HepG2 (cell line): Measurements from ENCODE around the gene CAMSAP1. TPM values are rescaled to one million over a fixed set of nuclear protein-coding genes. Genes with fewer than 3 reads are reported as not detected.
"Not testable (repeated sequence)": the region's sequence is repeated elsewhere in the genome, so short reads cannot be mapped to it uniquely, and the experiment has no call there.

ENCODE experiments used
- ATAC-seq: fragments of 200-7000 bp; cut with Tn5 transposase; 3 replicates; pipeline ENCODE4 v1.9.1; 2020; ENCODE audit warnings: mild to moderate bottlenecking, moderate library complexity
- BruUV-seq: library from RNA; stranded (reverse); fragments of 400-500 nt; replicated peaks from 2 replicates; lab custom pipeline; 2021; lab: Mats Ljungman, UMichigan
- CTCF ChIA-PET: fragments of 300-600 bp; formaldehyde crosslinking; extraction: SDS; loops from one replicate; lab custom pipeline; 2021; ENCODE audit warnings: low total read pairs, inconsistent platforms, low intra/inter-chr PET ratio; lab: Yijun Ruan, JAX
- POLR2A ChIA-PET: fragments of 350-600 bp; sonication (Branson Sonifier 250); formaldehyde crosslinking; loops from one replicate; lab custom pipeline; 2020; ENCODE audit warnings: antibody characterized with exemption, inconsistent platforms; lab: Yijun Ruan, JAX
- DNase-seq: peaks from one replicate; pipeline ENCODE4 v3.0.0-alpha.2; 2015; ENCODE audit warnings: low spot score
- FAIRE-seq: peaks from 3 replicates; lab custom pipeline; 2011; peaks lifted over from hg19 to GRCh38; lab: Jason Lieb, UNC
- H2AFZ ChIP-seq: one replicate; pipeline ENCODE4 v1.6.1; 2011; ENCODE audit warnings: low read length, inconsistent platforms
- H3K27ac ChIP-seq: fragments of 300-600 bp; 3 replicates; pipeline ENCODE4 v1.8.0; 2011; ENCODE audit warnings: mixed run types, mild to moderate bottlenecking, mixed read lengths, low read length, inconsistent platforms; ENCODE audit not compliant: insufficient read depth; ENCODE audit errors: extremely low read length
- H3K27me3 ChIP-seq, 2 experiments: fragments of 200-600 bp in 1 of 2; 2 replicates in 1 of 2; 3 replicates in 1 of 2; pipeline versions ENCODE4 v1.6.0 to v1.8.0; 2011; ENCODE audit warnings: low read length in 2 of 2, mild to moderate bottlenecking in 2 of 2, moderate library complexity in 2 of 2, inconsistent platforms in 1 of 2; ENCODE audit not compliant: insufficient read depth in 2 of 2, control insufficient read depth in 1 of 2
- H3K36me3 ChIP-seq, 2 experiments: fragments of 200-600 bp in 1 of 2; replicated peaks in 1 of 2; 2 replicates in 1 of 2; 3 replicates in 1 of 2; pipeline versions ENCODE4 v1.5.1 to v1.8.0; 2011; ENCODE audit warnings: low read length in 2 of 2, inconsistent platforms in 1 of 2; ENCODE audit not compliant: insufficient read depth in 2 of 2, control insufficient read depth in 1 of 2
- H3K4me1 ChIP-seq: 2 replicates; pipeline ENCODE4 v1.5.1; 2012; ENCODE audit warnings: low read length, inconsistent platforms; ENCODE audit not compliant: insufficient read depth
- H3K4me2 ChIP-seq: 2 replicates; pipeline ENCODE4 v1.6.0; 2011; ENCODE audit warnings: low read depth, low read length, inconsistent platforms
- H3K4me3 ChIP-seq, 3 experiments: fragments of 200-600 bp in 1 of 3; sonication (generic), shearing (Covaris generic) in 1 of 3; replicated peaks in 1 of 3; 2 replicates each; pipeline ENCODE4 v1.5.1; 2011 to 2016; ENCODE audit warnings: low read length in 3 of 3, inconsistent platforms in 2 of 3, low read depth in 2 of 3, mild to moderate bottlenecking in 2 of 3, control low read depth in 1 of 3, mixed read lengths in 1 of 3; ENCODE audit not compliant: insufficient read depth in 1 of 3
- H3K79me2 ChIP-seq: one replicate; pipeline ENCODE4 v1.6.1; 2011; ENCODE audit warnings: low read length, inconsistent platforms; ENCODE audit not compliant: insufficient read depth
- H3K9ac ChIP-seq: 2 replicates; pipeline ENCODE4 v1.6.0; 2011; ENCODE audit warnings: mild to moderate bottlenecking, low read depth, low read length, inconsistent platforms; ENCODE audit not compliant: insufficient read depth
- H3K9me3 ChIP-seq: 2 replicates; pipeline ENCODE4 v1.5.1; 2012; ENCODE audit warnings: mild to moderate bottlenecking, low read length
- H4K20me1 ChIP-seq: 2 replicates; pipeline ENCODE4 v1.6.0; 2011; ENCODE audit warnings: inconsistent platforms, mild to moderate bottlenecking, low read length, moderate library complexity; ENCODE audit not compliant: insufficient read depth
- DNMT1 ChIP-seq: sonication (generic); formaldehyde crosslinking; IDR thresholded peaks from 2 replicates; pipeline ENCODE4 v1.5.1; 2020; ENCODE audit warnings: mild to moderate bottlenecking, missing genetic modification reagents
- HIVEP1 ChIP-seq: sonication (generic); formaldehyde crosslinking; IDR thresholded peaks from 2 replicates; pipeline ENCODE4 v1.4.0; 2020; ENCODE audit warnings: mild to moderate bottlenecking, missing genetic modification reagents
- HMGA1 ChIP-seq: sonication (generic); formaldehyde crosslinking; conservative IDR thresholded peaks from 2 replicates; pipeline ENCODE4 v1.4.0; 2020; ENCODE audit warnings: missing genetic modification reagents
- HNF1B ChIP-seq: sonication (generic); formaldehyde crosslinking; IDR thresholded peaks from 2 replicates; pipeline ENCODE4 v1.5.1; 2020; ENCODE audit warnings: mild to moderate bottlenecking, moderate library complexity, missing genetic modification reagents
- KLF16 ChIP-seq, 2 experiments: sonication (generic) in 1 of 2; formaldehyde crosslinking in 1 of 2; IDR thresholded peaks; 2 replicates each; pipeline versions ENCODE4 v1.6.1 to v1.8.0; 2016 to 2023; ENCODE audit warnings: missing genetic modification reagents in 2 of 2, missing compliant biosample characterization in 1 of 2
- MLLT10 ChIP-seq: sonication (generic); formaldehyde crosslinking; IDR thresholded peaks from 2 replicates; pipeline ENCODE4 v1.4.0; 2020; ENCODE audit warnings: missing genetic modification reagents
- MTA1 ChIP-seq: sonication (generic); formaldehyde crosslinking; IDR thresholded peaks from 2 replicates; pipeline ENCODE4 v1.4.0; 2020; ENCODE audit warnings: missing genetic modification reagents, mild to moderate bottlenecking, borderline replicate concordance
- MTF2 ChIP-seq: sonication (generic); formaldehyde crosslinking; IDR thresholded peaks from 2 replicates; pipeline ENCODE4 v1.5.0; 2020; ENCODE audit warnings: missing genetic modification reagents, borderline replicate concordance
- NPAS2 ChIP-seq: sonication (generic); formaldehyde crosslinking; IDR thresholded peaks from 2 replicates; pipeline ENCODE4 v1.8.0; 2022; ENCODE audit warnings: mild to moderate bottlenecking, missing genetic modification reagents, borderline replicate concordance
- SATB2 ChIP-seq: sonication (generic); formaldehyde crosslinking; IDR thresholded peaks from 2 replicates; pipeline ENCODE4 v1.5.0; 2020; ENCODE audit warnings: missing genetic modification reagents
- ZNF607 ChIP-seq: sonication (generic); formaldehyde crosslinking; IDR thresholded peaks from 2 replicates; pipeline ENCODE4 v1.5.1; 2020; ENCODE audit warnings: missing genetic modification reagents, mild to moderate bottlenecking, borderline replicate concordance
- WGBS: methylation state at CpG from one replicate; pipeline ENCODE4 v1.1.6; 2017; ENCODE audit warnings: low lambda C conversion rate; 5-methylcytosine and 5-hydroxymethylcytosine counted together
- in situ Hi-C: cut with HindIII; loops from 2 replicates; pipeline ENCODE4 v1.10.0; 2017; ENCODE audit warnings: low pct_unique_long_range_greater_than_20kb; ENCODE audit not compliant: extremely low pct_ligation_motif_present
- intact Hi-C: fragments of 100-400 bp; cut with micrococcal nuclease; formaldehyde crosslinking; loops from one replicate; pipeline ENCODE4 v1.10.0; 2022; ENCODE audit not compliant: unreplicated experiment
- polyA plus RNA-seq, 8 experiments: library from polyadenylated mRNA; depleted of rRNA in 3 of 8; stranded (reverse) in 7 of 8; unstranded in 1 of 8; fragments of >200 nt; fragmentation: Illumina TruSeq in 4 of 8; extraction: Trizol in 4 of 8; gene quantifications; 2 replicates each; pipeline versions ENCODE4 v1.2.1 to v1.2.3, GENCODE V29; 2011 to 2016; ENCODE audit warnings: low read depth in 4 of 8, missing spikeins in 1 of 8, mixed read lengths in 1 of 8; ENCODE audit not compliant: insufficient read depth in 1 of 8
- total RNA-seq, 5 experiments: library from RNA; depleted of rRNA; stranded (reverse); fragments of >200 nt; fragmentation: Illumina TruSeq; extraction: Trizol; gene quantifications; 2 replicates each; pipeline ENCODE4 v1.2.3, GENCODE V29; 2016; ENCODE audit warnings: low read depth in 1 of 5

Gene CAMSAP1
- total and polyA plus RNA-seq, 2 of the 13 experiments (the other 11 are each of a cell fraction or from before 2014, with no cell fraction given): 3.8 to 12.4 TPM

GRCh38 chr9:135951310-135951709, 44.0 kb upstream of the CAMSAP1 start:
- intact Hi-C loops, FAIRE-seq, H4K20me1 ChIP-seq, H3K27me3 ChIP-seq, H3K4me2 ChIP-seq, H3K9ac ChIP-seq, CTCF ChIA-PET, H3K9me3 ChIP-seq, H3K4me3 ChIP-seq, DNase-seq, ATAC-seq, H3K27ac ChIP-seq, H2AFZ ChIP-seq, H3K4me1 ChIP-seq, POLR2A ChIA-PET, BruUV-seq, in situ Hi-C loops, H3K79me2 ChIP-seq: not testable (repeated sequence)
- WGBS: 98% methylated on average over 8 of the region's 8 CpGs
- peaks cover 17 to 54% of the 10 kb centered on the region in 2 experiments for H3K36me3 ChIP-seq

GRCh38 chr9:135950841-135951240, 43.5 kb upstream of the CAMSAP1 start:
- H3K4me2 ChIP-seq, CTCF ChIA-PET, H3K27ac ChIP-seq, BruUV-seq, POLR2A ChIA-PET, H4K20me1 ChIP-seq, H3K27me3 ChIP-seq, H3K9me3 ChIP-seq, in situ Hi-C loops, H3K4me3 ChIP-seq, DNase-seq, H3K79me2 ChIP-seq, H3K4me1 ChIP-seq, H3K9ac ChIP-seq, intact Hi-C loops, H2AFZ ChIP-seq, FAIRE-seq, ATAC-seq: not testable (repeated sequence)
- H3K36me3 ChIP-seq: peaks cover 20 to 58% of the 10 kb centered on the region in 2 experiments
- WGBS: 100% methylated on average over 4 of the region's 4 CpGs

GRCh38 chr9:135950135-135950682, 42.9 kb upstream of the CAMSAP1 start:
- DNase-seq: no peak
- Histone ChIP-seq H3K9me3 (no peaks in the 10 kb centered on the region), H3K9ac (no peak overlapping the region), H2AFZ (no peak overlapping the region), H3K4me1 (no peaks in the 10 kb centered on the region), H3K4me2 (no peak overlapping the region), H3K36me3 (peaks cover 22 to 65% of the 10 kb centered on the region in 2 experiments), H3K27ac (no peak overlapping the region), H3K27me3 (no peaks in the 10 kb centered on the region), H4K20me1 (no peaks in the 10 kb centered on the region), H3K79me2 (no peaks in the 10 kb centered on the region), H3K4me3 (no peak overlapping the region)
- BruUV-seq: no TSS peak
- 97% methylated on average over 12 of the region's 12 CpGs for WGBS
- POLR2A ChIA-PET: no interaction called here
- FAIRE-seq: no peak
- in situ Hi-C loops: no loop called here
- CTCF ChIA-PET: no interaction called here
- intact Hi-C loops: no loop called here
- ATAC-seq: no peak
- TF ChIP-seq MLLT10 (CRISPR knock-in tag) (no peak), MTF2 (CRISPR knock-in tag) (no peak), MTA1 (CRISPR knock-in tag) (no peak), KLF16 (CRISPR knock-in tag; IDR thresholded peaks at IDR 0.05) (no peak), HNF1B (CRISPR knock-in tag) (no peak), HMGA1 (no peak), NPAS2 (no peak), ZNF607 (CRISPR knock-in tag) (no peak), HIVEP1 (no peak), DNMT1 (no peak), SATB2 (no peak)
